HepG2 (cell line): ENCODE data around the gene NOM1.
"Not testable (repeated sequence)": the region's sequence is repeated elsewhere in the genome, so short reads cannot be mapped to it uniquely, and the experiment has no call there.

ENCODE experiments used
- ATF3 ChIP-seq: sonication (generic); formaldehyde crosslinking; IDR thresholded peaks from 2 replicates; pipeline ENCODE4 v1.4.0; 2020; ENCODE audit warnings: missing genetic modification reagents
- EP300 ChIP-seq, 3 experiments: sonication (generic) in 1 of 3; formaldehyde crosslinking in 1 of 3; IDR thresholded peaks; 2 replicates each; pipeline versions ENCODE4 v1.5.1 to v1.6.1; 2011 to 2020; ENCODE audit warnings: low read depth in 2 of 3, low read length in 2 of 3, borderline replicate concordance in 1 of 3, improper control_type of control experiment in 1 of 3, mild to moderate bottlenecking in 1 of 3, missing genetic modification reagents in 1 of 3, moderate library complexity in 1 of 3
- HMG20A ChIP-seq: IDR thresholded peaks from 2 replicates; pipeline ENCODE4 v1.6.1; 2016; ENCODE audit warnings: borderline replicate concordance
- JUND ChIP-seq: sonication (generic); formaldehyde crosslinking; IDR thresholded peaks from 2 replicates; pipeline ENCODE4 v1.8.0; 2022; ENCODE audit warnings: mild to moderate bottlenecking, missing genetic modification reagents
- NFE2 ChIP-seq: sonication (generic); formaldehyde crosslinking; IDR thresholded peaks from 2 replicates; pipeline ENCODE4 v1.4.0; 2020; ENCODE audit warnings: missing genetic modification reagents
- NR2F2 ChIP-seq: IDR thresholded peaks from 2 replicates; pipeline ENCODE4 v1.6.1; 2012; ENCODE audit warnings: low read depth, inconsistent platforms, borderline replicate concordance
- POLR2AphosphoS5 ChIP-seq: IDR thresholded peaks from 2 replicates; pipeline ENCODE4 v1.6.1; 2012; ENCODE audit warnings: low read depth, low read length
- SIN3A ChIP-seq: IDR thresholded peaks from 2 replicates; pipeline ENCODE4 v1.6.1; 2011; ENCODE audit warnings: low read depth, mild to moderate bottlenecking, control low read depth, low read length, borderline replicate concordance
- SOX13 ChIP-seq, 3 experiments: fragments of 450-650 bp in 1 of 3; sonication (generic) in 1 of 3; formaldehyde crosslinking in 1 of 3; IDR thresholded peaks in 2 of 3; conservative IDR thresholded peaks in 1 of 3; 2 replicates each; pipeline versions ENCODE4 v1.5.0 to v1.6.1; 2016 to 2020; ENCODE audit warnings: antibody characterized with exemption in 1 of 3, mild to moderate bottlenecking in 1 of 3, missing compliant biosample characterization in 1 of 3, missing genetic modification reagents in 1 of 3, moderate library complexity in 1 of 3
- TAF1 ChIP-seq: sonication (generic); formaldehyde crosslinking; IDR thresholded peaks from 2 replicates; pipeline ENCODE4 v1.4.0; 2020; ENCODE audit warnings: missing genetic modification reagents
- U2AF1 ChIP-seq: fragments of 200-400 bp; formaldehyde crosslinking; optimal IDR thresholded peaks from 2 replicates; pipeline ENCODE3; 2017; ENCODE audit warnings: mild to moderate bottlenecking, low read depth, low read length
- ZNF407 ChIP-seq: sonication (generic); formaldehyde crosslinking; IDR thresholded peaks from one replicate; pipeline ENCODE4 v1.5.1; 2020; ENCODE audit warnings: mild to moderate bottlenecking, missing genetic modification reagents; ENCODE audit errors: not compliant biosample characterization
- ZNF713 ChIP-seq: sonication (generic); formaldehyde crosslinking; IDR thresholded peaks from 2 replicates; pipeline ENCODE4 v1.4.0; 2020; ENCODE audit warnings: mild to moderate bottlenecking, missing genetic modification reagents
- ZNF773 ChIP-seq: sonication (generic); formaldehyde crosslinking; IDR thresholded peaks from 2 replicates; pipeline ENCODE4 v1.4.0; 2020; ENCODE audit warnings: missing genetic modification reagents, borderline replicate concordance

- not testable (repeated sequence) for TF ChIP-seq ATF3 (CRISPR knock-in tag); ZNF773 (CRISPR knock-in tag); POLR2AphosphoS5; SOX13 (IDR thresholded peaks at IDR 0.05); SOX13 (CRISPR knock-in tag; conservative IDR thresholded peaks at IDR 0.05 in 1 of 2, IDR thresholded peaks at IDR 0.05 in 1 of 2); TAF1 (CRISPR knock-in tag); U2AF1; NFE2; ZNF713 (CRISPR knock-in tag); HMG20A (CRISPR knock-in tag); ZNF407 (CRISPR knock-in tag); SIN3A; NR2F2; JUND (CRISPR knock-in tag); EP300 (IDR thresholded peaks at IDR 0.05; ENCODE audit: low read depth in 2 of 2, low read length in 2 of 2); EP300 (CRISPR knock-in tag; IDR thresholded peaks at IDR 0.05; ENCODE audit: borderline replicate concordance)
Observed at GRCh38 chr7:156936766-156937165, 12.7 kb upstream of the NOM1 start.
